ENCODE results near the gene TSR3.

The TSR3 gene

DNA sequence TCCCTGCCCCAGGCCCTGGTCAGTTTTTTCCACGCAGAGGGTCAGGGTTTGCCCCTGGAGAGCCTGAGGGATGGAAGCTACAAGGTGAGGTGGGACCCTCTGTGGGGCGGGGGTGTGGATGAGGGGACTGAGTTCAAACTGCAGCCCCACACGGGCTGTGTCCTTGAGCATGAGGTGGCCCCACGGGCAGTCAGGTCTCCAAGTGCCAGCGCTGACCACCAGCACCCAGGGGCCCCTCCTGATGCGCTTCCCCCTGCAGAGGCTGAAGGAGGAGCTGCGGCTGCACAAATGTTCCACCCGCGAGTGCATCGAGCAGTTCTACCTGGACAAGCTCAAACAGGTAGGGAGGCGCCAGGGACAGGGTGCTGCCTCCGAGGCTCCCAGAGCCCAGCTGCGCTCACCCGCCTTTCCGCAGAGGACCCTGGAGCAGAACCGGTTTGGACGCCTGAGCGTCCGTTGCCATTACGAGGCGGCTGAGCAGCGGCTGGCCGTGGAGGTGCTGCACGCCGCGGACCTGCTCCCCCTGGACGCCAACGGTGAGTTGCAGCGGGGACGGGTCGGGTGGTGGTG, 4.3 kb downstream of the TSR3 start:
- TF ChIP-seq CTCF (IDR thresholded peaks at IDR 0.05; ENCODE audit: extremely low read depth, insufficient read depth, missing control alignments), result no peak
- no peak for DNase-seq (ENCODE audit: low spot score)
- in situ Hi-C loops (cut with MboI; ENCODE audit: low pct_unique_long_range_greater_than_20kb, low sequenced_read_pairs, unreplicated experiment), result no loop called here

DNA sequence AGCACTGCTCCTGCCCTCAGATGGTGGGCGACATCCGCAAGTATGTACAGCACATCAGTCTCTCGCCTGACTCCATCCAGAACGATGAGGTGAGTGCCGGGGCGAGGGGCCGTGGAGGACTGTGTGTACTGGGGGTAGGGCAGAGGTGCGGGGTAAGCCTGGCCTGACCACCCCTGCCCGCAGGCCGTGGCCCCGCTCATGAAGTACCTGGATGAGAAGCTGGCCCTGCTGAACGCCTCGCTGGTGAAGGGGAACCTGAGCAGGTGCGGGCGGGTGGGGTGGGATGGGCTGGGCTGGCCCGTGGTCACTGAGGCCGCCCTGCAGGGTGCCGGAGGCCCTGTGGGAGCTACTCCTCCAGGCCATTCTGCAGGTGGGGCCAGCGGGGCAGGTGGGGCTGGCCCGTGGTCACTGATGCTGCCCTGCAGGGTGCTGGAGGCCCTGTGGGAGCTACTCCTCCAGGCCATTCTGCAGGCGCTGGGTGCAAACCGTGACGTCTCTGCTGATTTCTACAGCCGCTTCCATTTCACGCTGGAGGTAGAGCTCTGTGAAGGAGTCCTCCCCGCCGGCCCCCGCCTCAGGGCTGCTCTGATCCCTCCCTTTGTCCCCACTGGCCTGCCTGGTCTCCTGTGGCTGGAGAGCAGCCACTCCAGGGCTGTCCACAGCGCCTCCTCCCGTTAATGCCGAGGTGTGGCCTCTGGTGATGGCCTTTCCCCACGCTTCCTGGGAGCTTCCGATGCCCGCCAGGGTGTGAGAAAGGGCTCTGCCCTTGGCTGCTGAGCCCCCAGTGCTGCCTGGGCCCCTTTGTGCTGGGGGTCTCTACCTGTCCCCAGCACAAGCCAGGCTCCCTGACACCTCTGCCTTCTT, 5.0 kb downstream of the TSR3 start:
- in situ Hi-C loops (cut with MboI; ENCODE audit: low pct_unique_long_range_greater_than_20kb, low sequenced_read_pairs, unreplicated experiment), result no loop called here
- no peak for DNase-seq (ENCODE audit: low spot score)
- TF ChIP-seq CTCF (IDR thresholded peaks at IDR 0.05; ENCODE audit: extremely low read depth, insufficient read depth, missing control alignments), result no peak

- no peak for DNase-seq (ENCODE audit: low spot score)
- in situ Hi-C loops (cut with MboI; ENCODE audit: low pct_unique_long_range_greater_than_20kb, low sequenced_read_pairs, unreplicated experiment), result no loop called here
- no peak for TF ChIP-seq CTCF (IDR thresholded peaks at IDR 0.05; ENCODE audit: extremely low read depth, insufficient read depth, missing control alignments)
Measured at GRCh38 chr16:1345651-1346421, 5.8 kb downstream of the TSR3 start.

GRCh38 chr16:1345087-1345486, 6.6 kb downstream of the TSR3 start:
- in situ Hi-C loops (cut with MboI; ENCODE audit: low pct_unique_long_range_greater_than_20kb, low sequenced_read_pairs, unreplicated experiment), result no loop called here

DNA sequence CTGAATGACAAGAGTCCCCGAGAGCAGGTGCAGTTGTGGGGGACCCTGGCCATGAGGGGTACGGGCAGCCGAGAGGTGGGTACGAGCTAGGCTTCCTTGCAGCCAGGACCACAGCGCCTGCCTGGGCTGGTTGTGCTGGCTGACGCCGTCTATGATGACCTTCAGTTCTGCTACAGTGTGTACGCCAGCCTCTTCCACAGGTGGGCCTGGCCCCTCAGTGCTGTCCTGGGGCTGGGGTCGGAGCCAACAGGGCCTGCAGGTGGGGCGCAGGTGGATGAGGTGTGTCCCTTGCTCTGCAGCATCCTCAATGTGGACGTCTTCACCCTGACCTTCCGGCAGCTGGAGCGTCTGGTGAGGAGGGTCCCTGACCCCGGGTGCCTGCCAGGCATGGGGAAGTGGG, 7.2 kb downstream of the TSR3 start:
- no peak for DNase-seq (ENCODE audit: low spot score)
- no peak for TF ChIP-seq CTCF (IDR thresholded peaks at IDR 0.05; ENCODE audit: extremely low read depth, insufficient read depth, missing control alignments)
- in situ Hi-C loops (cut with MboI; ENCODE audit: low pct_unique_long_range_greater_than_20kb, low sequenced_read_pairs, unreplicated experiment), result no loop called here

More at GRCh38 chr16:1345087-1345486, 6.6 kb downstream of the TSR3 start:
- DNase-seq (ENCODE audit: low spot score), result no peak
- TF ChIP-seq CTCF (IDR thresholded peaks at IDR 0.05; ENCODE audit: extremely low read depth, insufficient read depth, missing control alignments), result no peak

- DNase-seq (ENCODE audit: low spot score), result no peak
Measured at GRCh38 chr16:1343428-1344242, 8.0 kb downstream of the TSR3 start.

More at GRCh38 chr16:1343428-1344242, 8.0 kb downstream of the TSR3 start:
- no peak for TF ChIP-seq CTCF (IDR thresholded peaks at IDR 0.05; ENCODE audit: extremely low read depth, insufficient read depth, missing control alignments)
- in situ Hi-C loops (cut with MboI; ENCODE audit: low pct_unique_long_range_greater_than_20kb, low sequenced_read_pairs, unreplicated experiment), result no loop called here
